SH-SY5Y (cell line): ENCODE data around the gene TMEM217.

Experiments
- GATA2 ChIP-seq: IDR thresholded peaks from 2 replicates; pipeline ENCODE4 v1.6.1; 2011; ENCODE audit warnings: mild to moderate bottlenecking, low read depth, low read length
- GATA3 ChIP-seq: IDR thresholded peaks from 2 replicates; pipeline ENCODE4 v1.6.1; 2011; ENCODE audit warnings: low read depth, mild to moderate bottlenecking, low read length, moderate library complexity

DNA sequence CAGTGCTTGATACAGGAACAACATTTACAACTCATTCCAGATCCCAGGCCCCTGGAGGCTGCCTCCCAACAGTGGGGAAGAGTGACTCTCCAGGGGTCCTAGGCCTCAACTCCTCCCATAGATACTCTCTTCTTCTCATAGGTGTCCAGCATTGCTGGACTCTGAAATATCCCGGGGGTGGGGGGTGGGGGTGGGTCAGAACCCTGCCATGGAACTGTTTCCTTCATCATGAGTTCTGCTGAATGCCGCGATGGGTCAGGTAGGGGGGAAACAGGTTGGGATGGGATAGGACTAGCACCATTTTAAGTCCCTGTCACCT lies 83.8 kb downstream of the TMEM217 start:
- TF ChIP-seq GATA2 (no peak), GATA3 (no peak)
